Stimulated activated CD4-positive, alpha-beta T cell treated with anti-CD3 and anti-CD28 coated beads, Interleukin-15, amount 100 ng/mL, for 24 hours (primary cell): Measurements from ENCODE around the gene FANCC.

ENCODE experiments used
- DNase-seq: peaks from one replicate; pipeline ENCODE4 v3.0.0-alpha.2; 2020

FANCC gene, protein sequence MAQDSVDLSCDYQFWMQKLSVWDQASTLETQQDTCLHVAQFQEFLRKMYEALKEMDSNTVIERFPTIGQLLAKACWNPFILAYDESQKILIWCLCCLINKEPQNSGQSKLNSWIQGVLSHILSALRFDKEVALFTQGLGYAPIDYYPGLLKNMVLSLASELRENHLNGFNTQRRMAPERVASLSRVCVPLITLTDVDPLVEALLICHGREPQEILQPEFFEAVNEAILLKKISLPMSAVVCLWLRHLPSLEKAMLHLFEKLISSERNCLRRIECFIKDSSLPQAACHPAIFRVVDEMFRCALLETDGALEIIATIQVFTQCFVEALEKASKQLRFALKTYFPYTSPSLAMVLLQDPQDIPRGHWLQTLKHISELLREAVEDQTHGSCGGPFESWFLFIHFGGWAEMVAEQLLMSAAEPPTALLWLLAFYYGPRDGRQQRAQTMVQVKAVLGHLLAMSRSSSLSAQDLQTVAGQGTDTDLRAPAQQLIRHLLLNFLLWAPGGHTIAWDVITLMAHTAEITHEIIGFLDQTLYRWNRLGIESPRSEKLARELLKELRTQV

DNA sequence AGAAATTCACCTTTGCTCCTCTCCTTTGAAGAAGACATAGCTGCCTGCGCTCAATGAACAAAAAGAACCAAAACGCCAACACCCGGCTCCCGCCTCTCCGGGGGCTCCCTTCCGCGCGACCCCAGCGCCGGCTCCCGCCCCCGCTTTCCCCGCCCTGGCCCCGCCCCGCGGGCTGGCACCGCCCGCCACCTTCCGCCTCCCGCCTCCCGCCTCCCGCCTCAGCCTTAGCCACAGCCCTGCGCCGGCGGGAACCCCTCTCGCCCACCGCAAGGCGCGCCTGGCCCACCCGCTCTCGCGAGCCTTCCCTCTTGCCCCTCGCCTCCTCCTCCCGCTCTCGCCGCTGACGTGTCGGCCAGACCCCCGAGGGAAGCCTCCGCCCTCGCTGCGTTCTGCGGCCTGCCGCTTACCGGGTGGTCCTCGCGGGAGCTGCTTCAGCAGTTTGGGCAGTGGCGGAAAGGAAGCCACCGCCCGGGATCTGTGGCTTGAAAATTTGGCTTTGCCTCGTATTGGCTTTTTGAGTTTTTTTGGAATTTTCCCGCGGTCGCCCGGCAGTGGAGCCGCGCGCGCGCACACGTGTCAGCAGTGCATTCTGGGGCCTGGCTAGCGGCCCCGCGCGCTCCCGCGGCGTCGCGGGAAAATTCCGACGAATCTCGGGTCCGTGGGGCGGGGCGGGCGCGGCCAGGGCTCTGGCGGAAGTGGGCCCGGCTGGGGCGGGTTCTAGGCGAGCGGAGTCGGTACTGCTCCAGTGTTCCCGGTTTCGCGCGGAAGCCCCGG is at the start of gene FANCC:
Gene FANCC, minus strand, starts transcription at position 591 of the 774 bp plus-strand sequence. CDS start 68,418 bp downstream, outside the sequence.
- peak; percentile 94 for DNase-seq

GRCh38 chr9:95366731-95367325 is 49.3 kb upstream of the FANCC start:
- DNase-seq: no peak

- DNase-seq: no peak
Observed at GRCh38 chr9:95365766-95366165, 48.3 kb upstream of the FANCC start.

DNA sequence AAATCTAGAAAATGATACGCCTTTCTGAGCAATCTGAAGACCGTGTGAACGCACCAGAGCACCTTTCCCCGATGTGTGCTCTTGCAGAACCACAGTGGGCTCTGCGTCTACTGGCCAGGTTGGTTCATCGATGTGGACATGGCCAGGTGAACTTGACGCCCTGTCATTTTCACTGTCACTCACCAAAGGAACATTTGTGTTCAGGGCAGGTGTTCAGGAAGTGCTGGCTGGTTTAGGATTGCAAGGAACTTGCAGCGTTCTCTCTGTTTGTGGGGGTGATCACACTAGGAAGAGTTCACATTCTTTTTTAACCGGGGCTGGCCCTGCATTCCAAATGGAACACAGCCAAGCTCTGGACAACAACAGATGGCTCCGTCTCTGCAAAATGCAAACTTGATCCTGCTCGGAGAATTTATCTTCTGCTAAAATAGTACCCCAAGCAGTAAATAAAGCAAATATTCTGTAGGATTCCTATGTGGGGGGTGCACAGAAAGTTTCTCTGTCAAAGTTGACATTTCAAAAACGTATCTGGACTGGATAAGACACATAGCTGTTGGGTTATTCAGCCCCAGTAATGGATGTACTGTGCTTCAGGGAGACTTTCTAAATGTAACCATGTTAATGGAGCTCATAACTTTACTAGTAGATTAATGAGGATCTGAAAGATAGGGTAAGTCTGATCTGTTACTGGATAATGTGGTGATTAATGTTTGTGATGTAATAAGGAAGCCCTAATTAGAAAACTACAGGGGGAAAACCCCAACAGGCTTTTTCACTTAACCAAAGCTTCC is 45.7 kb upstream of the FANCC start:
- no peak for DNase-seq

DNA sequence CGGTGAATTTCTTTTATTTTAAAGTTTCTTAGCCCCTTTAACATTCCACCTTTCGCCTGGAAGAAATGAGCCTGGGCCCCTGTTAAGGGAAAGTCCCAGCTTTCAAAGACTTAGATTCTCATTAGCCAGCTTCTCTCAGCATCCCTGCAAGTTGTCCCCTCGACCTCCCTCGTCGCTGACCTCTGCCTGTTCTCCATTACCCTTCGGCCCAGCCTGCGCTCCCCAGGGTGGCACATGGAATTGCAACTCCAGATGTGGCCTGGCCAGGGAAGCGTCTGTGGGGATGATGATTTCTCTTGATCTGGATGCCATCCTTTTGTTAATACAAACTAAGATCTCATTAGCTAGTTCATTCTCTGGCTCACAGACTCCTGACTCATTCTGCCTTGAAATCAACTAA is 43.4 kb upstream of the FANCC start:
- no peak for DNase-seq

DNA sequence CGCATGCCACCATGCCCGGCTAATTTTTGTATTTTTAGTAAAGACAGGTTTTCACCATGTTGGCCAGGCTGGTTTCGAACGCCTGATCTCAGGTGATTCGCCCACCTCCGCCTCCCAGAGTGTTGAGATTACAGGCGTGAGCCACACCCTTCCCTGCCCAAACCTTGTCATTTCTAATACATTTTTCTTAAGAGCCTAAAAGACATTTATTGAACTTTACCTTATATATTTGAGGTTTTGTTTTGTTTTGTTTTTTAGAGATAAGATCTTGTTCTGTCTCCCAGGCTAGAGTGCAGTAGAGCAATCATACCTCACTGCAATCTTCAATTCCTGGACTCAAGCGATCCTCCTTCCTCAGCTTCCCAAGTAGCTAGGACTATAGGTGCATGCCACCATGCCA is 39.8 kb upstream of the FANCC start:
- DNase-seq: no peak

DNA sequence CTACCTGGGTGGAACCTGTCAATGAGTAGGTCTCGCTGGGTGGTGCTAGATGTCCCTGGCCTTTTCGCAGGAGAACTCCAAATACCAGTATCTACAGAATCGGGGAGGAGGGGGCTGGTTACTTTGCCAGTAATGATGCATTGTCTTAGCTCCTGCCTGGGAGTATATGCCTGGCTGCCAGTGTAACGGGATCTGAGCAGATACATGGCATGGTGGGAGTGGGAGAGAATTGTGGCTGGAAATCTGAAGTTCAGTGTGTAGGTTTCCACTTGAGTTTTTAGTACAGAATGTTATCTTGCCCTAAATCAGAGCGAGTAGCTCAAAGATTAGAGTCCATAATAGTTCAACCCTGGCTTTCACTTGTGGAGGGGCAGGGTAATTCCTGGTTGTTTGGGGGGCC is 38.0 kb upstream of the FANCC start:
- DNase-seq: no peak

DNA sequence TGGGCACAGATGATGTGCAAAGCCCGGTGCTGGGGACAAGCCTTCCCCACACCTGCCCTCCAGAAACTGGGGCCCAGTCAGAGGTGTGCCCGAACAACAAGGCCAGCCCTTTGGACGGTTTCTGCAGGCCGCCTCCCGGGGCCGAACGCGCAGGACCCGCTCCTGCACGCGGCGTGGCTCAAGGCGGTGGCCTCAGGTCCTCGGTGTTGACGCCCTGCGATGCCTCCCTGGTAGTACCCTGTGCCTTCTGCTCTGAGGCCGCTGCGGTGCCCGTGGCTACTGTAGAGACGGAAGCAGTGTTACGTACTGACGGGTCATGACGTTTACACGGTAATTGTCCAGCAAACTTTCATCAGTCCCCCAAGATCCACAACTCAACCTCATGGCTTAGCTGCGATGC is 33.5 kb upstream of the FANCC start:
- DNase-seq: no peak

DNA sequence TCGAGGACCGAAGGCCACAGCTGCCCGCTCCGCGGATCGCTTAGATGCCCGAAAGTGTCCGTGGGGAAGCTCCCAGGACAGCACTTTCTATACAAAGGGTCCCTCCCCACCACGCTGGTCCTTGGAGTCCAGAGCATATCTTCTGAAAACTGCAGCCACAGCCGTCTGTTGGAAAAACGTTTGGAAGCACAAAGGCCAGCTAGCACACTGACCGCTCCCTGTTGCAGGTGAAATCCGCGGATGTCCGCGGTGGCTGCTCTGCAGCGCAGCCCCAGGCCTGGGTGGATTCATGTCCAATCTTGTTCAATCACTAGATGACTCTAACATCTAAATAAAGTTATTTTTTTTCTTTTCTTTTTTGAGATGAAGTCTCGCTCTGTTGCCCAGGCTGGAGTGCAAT is 32.8 kb upstream of the FANCC start:
- DNase-seq: no peak

GRCh38 chr9:95349091-95350038 is 31.9 kb upstream of the FANCC start:
- DNase-seq: peak; percentile 37

GRCh38 chr9:95346021-95346420 is 28.5 kb upstream of the FANCC start:
- no peak for DNase-seq

GRCh38 chr9:95344735-95345325 is 27.3 kb upstream of the FANCC start:
- no peak for DNase-seq

DNA sequence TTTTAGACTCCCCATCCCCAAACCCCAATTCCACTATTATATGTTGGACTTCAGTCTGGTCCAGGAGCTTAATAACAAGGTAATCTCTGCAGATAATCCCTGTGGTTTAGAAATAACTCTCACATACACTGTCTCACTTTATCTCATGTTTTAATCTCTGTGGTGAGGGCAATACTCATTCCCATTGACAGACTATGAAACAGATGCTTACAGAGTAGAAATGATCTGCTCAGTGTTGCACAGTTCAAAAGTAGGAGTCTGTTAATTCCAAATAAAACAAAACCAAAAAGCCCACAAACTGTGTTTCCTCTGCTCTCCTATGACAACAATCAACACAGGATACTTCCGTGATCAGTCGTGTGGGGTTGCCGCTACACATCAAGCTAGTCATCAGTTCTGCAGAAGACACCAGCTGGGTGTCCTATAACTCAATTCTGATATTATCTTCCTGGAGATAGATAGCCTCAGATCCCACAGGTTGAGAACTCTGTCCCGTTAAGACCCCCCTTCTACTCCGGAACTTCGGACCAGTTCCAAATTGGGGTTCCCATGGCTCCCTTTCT is 26.3 kb upstream of the FANCC start:
- no peak for DNase-seq

GRCh38 chr9:95342571-95342970 is 25.1 kb upstream of the FANCC start:
- no peak for DNase-seq

DNA sequence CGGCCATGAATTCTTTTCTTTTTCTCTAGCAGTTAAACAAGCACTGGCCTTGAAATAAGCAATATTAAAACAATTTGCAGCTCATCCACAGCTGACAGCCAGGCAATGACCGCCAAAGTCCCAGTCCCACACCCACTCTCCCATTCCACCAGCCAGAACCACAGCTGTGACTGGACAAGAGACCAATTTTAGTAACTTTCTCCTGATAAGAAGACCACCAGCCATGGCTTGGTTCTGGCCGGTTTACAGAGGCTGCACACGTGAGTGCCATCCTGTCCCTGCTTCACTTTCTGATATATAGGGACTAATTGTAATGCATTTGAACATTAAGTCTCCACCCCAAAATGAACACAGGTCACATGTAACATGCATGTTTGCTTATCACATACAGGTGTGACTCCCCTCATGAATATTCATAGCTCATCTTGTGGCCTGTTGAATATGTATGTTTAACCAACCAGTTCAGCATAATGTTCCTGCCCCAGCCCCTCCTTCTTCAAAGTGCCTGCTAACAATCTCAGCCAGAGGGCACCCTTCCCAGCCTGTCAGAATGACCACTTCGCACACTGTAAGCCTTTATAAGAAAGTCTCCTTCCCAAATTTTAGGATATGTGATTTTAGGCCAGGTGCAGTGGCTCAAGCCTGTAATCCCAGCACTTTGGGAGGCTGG is 23.9 kb upstream of the FANCC start:
- no peak for DNase-seq

DNA sequence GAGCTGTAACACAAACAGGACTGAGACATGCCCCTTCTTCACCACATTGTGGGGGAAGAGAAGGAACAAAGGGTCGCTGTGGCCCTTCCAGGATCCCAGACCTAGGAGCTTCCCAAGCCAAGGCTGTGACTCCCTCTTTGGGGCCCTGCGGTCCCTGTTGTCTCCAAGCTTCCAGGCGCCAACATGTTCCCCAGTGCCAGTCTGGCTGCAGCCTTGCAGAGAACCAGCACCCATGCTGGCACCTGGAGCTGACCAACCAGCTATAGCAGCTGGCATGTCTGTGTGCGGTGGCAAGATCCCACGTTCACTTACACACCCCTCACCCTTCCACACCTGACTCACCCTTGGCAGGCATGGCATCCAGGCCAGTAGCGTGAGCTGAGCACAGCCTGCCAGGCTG is 20.7 kb upstream of the FANCC start:
- no peak for DNase-seq

DNA sequence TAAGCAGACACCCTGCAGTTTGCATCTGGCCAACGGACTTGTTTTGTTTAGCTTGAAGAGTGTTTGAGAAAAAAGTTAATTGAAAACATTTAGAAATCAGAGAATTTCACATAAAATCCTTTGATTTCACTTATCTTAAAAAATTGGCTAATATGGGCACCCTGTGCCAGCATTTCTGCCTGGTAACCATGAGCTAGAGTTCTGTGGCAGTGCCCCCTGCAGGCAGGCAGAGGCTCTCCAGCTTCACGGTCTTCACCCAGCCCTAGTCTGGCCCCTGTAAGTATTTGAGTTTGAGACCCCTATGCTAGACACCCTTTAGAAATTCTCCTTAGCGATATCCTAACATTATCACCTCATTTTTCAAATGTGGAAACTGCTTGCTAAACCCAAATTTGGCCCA is 18.8 kb upstream of the FANCC start:
- peak; percentile 54 for DNase-seq

- DNase-seq: no peak
Observed at GRCh38 chr9:95333426-95333825, 15.9 kb upstream of the FANCC start.

DNA sequence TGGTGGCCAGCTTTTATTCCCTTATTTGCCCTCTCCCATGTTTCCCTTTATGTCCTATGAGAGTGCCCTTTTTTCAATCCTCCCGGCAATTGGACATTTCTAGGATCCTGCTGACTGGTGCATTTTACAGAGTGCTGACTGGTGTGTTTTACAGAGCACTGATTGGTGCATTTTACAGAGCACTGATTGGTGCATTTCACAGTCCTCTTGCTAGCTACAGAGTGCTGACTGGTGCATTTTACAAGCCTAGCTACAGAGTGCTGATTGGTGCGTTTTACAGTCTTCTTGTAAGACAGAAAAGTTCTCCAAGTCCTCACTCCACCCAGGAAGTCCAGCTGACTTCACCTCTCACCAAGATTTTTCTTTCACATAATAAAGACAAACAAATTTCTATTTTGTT is 15.4 kb upstream of the FANCC start:
- DNase-seq: no peak

GRCh38 chr9:95330720-95331404 is 13.4 kb upstream of the FANCC start:
- DNase-seq: no peak
